ENCODE measurements around the gene RAB17.

- TF ChIP-seq CTCF (IDR thresholded peaks at IDR 0.05; ENCODE audit: low read length) (no peak), EZH2 (IDR thresholded peaks at IDR 0.05; ENCODE audit: borderline replicate concordance, low read length) (no peak)
These were observed 65.9 kb downstream of the RAB17 start for GRCh38 chr2:237524631-237525030.
